Erythroblast (primary cell): ENCODE data around the gene BPGM.

Experiments used
- GATA1 ChIP-seq: IDR thresholded peaks from 2 replicates; pipeline ENCODE4 v1.6.1; 2011; ENCODE audit warnings: low read depth, mild to moderate bottlenecking, control low read depth, low read length, moderate library complexity
- POLR2A ChIP-seq: IDR thresholded peaks from 2 replicates; pipeline ENCODE4 v1.6.1; 2011; ENCODE audit warnings: mild to moderate bottlenecking, low read length

DNA sequence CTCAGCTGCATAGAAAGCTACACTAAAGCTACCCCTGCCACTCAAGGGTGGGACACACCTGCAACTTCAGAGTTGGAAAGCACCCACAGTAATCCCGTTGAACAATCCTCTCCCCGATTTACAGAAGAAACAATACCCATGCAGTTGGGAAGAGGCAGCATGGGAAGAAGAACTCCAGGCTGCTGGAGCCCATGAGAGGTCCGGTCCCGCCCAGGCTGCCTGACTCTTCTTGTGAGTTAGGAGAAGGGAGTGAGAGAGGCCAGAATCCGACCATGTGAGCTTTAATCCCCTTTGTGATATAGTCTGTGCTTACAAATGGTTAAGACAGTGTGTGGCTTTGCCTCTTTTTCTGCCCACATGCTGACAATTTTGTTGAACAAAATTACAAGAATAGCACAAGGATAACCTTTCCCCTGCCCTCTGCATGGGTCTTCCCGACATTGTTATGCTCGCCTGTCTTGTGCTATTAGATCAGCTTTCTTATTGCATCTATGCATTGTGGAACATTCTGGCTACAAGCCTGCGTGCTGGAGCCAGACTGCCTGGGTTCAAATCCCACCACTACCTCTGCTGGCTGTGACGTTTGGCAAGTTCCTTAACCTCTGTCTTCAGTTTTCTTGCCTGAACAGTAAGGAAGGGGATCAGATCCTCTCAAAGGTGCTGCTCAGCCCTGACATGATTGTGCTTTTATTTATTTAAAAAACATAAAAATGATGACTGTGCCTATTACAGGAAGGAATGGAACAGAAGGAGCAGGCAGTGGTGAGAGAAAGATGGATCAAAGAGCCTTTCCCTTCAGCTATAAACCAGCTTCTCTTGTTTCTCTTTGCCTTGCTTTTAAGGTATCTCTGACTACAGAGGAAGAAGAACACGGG is 56.0 kb downstream of the BPGM start:
- TF ChIP-seq POLR2A (no peak), GATA1 (no peak)
